HG03354 (cell line): ENCODE data around the gene RPS5.

Experiments
- ATAC-seq: cut with Tn5 transposase; IDR thresholded peaks from one replicate; pipeline ENCODE4 v1.9.1; 2021; ENCODE audit warnings: mild to moderate bottlenecking; ENCODE audit not compliant: unreplicated experiment, poor library complexity, severe bottlenecking

Gene RPS5

DNA sequence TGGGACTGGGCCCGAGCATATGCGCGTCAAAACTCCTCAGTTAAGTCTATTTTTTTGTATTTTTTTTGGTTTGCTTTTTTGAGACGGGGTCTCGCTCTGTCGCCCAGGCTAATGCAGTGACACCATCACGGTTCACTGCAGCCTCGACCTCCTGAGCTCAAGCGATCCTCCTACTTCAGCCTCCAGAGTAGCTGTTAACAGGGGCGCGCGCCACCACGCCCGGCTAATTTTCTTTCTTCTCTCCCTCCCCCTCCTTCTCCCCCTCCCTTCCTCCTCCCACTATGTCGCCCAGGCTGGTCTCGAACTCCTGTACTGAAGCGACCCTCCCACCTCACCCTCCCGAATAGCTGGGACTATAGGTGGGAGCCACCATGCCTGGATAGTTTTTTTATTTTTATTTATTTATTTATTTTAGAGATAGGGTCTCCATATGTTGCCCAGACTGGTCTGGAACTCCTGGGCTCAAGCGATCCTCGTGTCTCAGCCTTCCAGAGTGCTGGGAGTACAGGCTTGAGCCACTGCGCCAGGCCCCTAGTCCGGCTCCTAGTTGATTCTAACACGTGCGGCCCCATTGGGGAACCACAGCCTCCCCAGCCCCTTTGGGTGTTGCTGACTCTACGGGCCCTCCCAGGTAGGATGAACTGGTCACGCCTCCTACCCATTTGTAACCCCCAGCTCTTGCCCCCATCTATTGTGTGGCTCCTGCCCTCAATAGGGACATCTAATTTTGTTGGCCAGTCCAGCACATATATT, 5.4 kb upstream of the RPS5 start:
- no peak for ATAC-seq

GRCh38 chr19:58382997-58383603, 4.0 kb upstream of the RPS5 start:
- ATAC-seq = no peak

DNA sequence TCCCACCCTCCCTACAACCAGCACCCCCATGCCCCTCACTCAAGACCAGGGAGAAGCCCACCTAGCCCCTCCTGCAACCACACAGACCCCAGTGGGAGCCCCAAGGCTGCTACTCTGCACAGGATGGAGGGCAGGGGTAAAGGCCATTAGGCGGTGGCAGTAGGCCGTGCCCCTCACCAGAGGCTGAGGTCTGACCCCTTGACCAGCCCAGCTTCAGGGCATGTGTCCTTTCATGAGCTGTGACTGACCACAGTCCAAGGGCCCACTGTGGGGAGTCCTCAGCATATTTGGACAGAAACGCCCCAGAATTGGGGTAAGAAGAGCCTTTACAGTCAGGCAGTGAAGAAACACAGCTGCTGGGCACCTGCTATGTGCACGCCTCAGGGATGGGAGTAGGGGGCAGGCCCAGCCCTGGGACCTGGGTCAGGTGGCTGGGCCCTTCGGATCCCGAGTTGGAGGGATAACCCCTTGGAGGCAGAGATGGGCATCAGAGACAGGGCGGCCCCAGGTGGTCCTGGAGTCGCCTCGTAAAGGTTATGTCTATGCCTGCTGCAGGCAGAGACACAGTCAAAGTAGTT, 1.7 kb upstream of the RPS5 start:
- ATAC-seq = no peak

- peak; percentile 11 for ATAC-seq
These were observed 1.0 kb upstream of the RPS5 start for GRCh38 chr19:58385891-58386575.

DNA sequence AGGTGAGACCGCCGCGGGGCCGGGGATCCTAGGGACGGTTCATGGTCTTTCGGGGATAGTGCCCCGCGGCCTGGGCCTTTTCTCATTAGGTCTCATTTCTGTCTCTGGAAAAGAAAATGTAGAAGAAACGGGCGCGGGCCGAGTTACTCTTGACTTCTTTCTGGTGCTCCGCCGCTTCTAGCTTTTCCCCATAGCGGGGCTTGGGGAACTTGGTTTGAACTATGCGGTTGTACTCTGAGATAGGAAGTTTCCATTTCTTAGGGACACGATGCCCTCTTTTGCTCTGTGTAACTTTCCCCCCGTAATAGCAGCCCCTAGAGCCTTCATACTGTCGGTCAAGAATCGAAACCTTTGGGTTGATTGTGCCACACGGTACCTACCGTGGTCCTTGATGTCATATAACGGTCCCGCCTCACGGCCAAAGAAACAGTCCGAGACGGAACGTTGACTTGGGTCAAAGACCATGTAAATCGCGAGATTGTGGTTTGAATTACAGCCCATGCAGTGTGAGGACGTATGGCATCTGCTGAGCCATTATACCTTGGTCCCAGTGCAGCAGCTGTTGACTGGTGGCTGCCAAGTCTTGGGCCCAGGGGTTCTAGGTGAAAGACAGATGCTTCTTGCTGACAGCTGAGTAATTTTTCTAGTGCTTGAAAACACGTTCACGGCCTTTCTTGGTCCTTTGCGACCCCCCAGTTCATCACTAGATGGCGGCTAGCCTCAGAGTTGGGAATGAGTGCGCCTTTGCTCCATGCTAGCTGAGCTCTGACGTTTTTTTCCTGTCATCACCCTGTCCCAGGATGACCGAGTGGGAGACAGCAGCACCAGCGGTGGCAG, 487 bp downstream of the RPS5 start:
- peak; percentile 13 for ATAC-seq

DNA sequence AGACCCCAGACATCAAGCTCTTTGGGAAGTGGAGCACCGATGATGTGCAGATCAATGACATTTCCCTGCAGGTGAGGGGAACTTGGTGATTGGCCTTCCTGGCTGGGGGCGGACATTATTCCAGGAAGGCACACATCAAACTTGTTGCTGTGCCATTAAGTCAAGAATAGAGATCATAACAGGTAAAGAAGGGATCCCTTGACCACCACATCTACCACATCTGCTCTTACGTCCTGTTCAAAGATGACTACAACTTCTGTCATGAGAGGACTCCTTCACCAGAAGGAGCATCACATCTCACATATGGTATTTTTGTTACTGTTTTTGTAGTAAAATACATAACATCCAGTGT, 1.1 kb downstream of the RPS5 start:
- ATAC-seq = no peak

- ATAC-seq = no peak
These were observed 6.1 kb downstream of the RPS5 start for GRCh38 chr19:58392945-58393724.

DNA sequence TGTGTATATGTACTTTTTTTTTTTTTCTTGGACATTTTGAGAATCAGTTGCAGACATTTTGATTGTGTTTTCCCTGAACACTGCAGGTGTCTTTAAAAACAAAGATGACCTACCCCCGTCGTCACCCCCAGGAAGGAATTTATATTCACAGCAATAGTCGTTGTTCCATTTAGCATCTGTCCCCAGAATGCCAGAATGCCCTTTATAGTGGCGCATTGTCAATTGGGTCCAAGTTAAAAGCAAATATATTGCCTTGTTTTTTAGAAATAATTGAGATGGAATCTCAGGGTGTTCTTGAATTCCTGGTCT, 6.6 kb downstream of the RPS5 start:
- ATAC-seq = no peak

- ATAC-seq = no peak
These were observed 7.8 kb downstream of the RPS5 start for GRCh38 chr19:58394821-58395219.

- ATAC-seq = no peak
These were observed 8.3 kb downstream of the RPS5 start, which contains the start of gene RNF225 for GRCh38 chr19:58395220-58395978. Gene RNF225 (plus strand): TSS chr19:58395656. CDS start chr19:58396090, 434 bp downstream.

DNA sequence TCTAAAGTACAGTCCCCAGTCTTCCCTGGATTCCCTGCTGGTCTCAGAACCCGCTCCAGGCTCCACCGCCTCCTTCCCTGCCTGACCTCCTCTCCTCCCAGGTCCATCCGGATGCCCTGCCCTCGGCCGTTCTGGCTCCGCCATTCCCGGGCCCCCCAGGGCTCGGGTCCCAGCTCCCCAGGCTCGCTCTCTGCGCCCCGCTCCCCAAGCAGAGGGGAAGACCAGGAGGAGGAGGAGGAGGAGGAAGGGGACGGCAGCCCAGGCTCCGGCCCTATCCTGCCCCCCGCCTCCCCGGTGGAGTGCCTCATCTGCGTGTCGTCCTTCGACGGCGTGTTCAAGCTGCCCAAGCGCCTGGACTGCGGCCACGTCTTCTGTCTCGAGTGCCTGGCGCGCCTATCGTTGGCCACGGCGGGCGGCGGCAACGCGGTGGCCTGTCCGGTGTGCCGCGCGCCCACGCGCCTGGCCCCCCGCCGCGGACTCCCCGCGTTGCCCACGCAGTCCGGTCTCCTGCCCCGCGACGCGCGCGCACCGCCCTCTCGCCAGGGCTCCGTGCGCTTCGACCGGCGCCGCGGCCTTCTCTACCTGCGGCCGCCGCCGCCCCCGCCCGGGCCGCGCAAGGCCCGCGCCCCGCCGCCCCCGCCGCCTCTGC, 9.0 kb downstream of the RPS5 start:
- no peak for ATAC-seq

DNA sequence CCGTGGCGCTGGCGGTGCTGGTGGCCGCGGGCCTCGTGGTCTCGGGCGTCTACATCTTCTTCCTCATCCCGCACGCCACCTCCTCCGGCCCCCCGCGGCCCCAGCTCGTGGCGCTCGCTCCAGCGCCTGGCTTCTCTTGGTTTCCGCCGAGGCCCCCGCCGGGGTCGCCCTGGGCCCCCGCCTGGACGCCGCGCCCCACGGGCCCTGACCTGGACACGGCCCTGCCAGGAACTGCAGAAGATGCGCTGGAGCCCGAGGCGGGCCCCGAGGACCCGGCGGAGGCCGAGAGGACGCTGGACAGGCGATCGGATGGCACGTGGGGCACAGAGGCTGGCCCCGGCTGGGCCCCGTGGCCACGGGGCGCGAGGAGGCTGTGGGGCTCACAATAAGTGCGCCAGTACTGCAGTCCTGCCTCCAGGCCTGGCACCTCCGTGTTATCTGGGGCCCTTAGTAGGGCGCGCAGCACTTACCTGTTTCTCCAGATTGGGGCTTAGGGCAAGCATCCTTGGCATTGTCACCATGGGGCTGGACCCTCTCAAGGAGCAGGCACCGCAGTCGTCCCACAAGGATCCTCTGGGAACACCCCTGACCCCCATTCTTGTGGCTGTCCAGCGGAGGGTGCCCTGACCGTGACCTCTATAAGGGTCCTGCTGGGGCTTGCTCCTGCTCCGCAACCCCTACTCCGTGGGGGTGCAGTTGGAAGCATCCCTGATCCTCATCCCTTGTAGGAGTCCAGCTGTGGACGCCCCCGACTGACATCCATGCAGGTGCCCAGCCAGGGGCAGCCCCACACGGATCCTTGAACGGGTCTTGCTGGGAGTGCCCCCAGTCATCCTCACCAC, 9.8 kb downstream of the RPS5 start:
- ATAC-seq = no peak

DNA sequence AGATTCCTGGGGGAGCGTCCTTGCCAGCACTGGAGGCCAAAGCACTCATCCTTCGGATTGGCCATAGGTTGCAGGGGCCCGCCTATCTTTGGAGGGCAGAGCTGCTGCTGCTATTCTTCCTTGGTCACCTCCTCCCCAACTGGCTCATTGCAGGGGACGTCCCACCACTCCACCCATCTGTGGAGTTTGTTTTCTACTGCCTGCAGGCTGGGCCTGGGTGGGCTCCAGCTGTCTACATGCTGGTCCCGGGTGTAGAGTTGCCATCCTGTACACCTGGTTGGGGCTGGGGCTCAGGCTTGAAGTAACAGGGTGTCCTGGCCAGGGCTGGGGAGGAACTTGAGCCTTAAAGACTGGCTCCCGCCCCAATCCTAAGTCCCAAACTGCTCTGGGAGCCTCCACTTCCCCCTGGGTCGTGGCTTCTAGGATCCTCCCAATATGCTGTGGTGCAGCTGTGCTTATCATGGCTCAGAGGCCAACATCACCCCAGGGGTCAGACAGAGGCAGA, 10.5 kb downstream of the RPS5 start:
- ATAC-seq = no peak

- ATAC-seq = no peak
These were observed 11.0 kb downstream of the RPS5 start for GRCh38 chr19:58398087-58398486.

GRCh38 chr19:58398545-58398944, 11.5 kb downstream of the RPS5 start:
- no peak for ATAC-seq

GRCh38 chr19:58399903-58400302, 12.8 kb downstream of the RPS5 start:
- ATAC-seq = no peak

GRCh38 chr19:58400316-58400915, 13.3 kb downstream of the RPS5 start:
- no peak for ATAC-seq
